Nephron (organoid): ENCODE data around the gene FAM234A.
"Not testable (repeated sequence)": the region's sequence is repeated elsewhere in the genome, so short reads cannot be mapped to it uniquely, and the experiment has no call there.

ENCODE experiments used
- H3K27ac Mint-ChIP-seq, 3 experiments: 2 replicates each; pipeline ENCODE4 v1.8.0; 2020; ENCODE audit warnings: mixed read lengths in 3 of 3, mild to moderate bottlenecking in 2 of 3, moderate library complexity in 1 of 3
- H3K27me3 Mint-ChIP-seq: 2 replicates; pipeline ENCODE4 v1.8.0; 2021; ENCODE audit warnings: low read depth, mild to moderate bottlenecking, moderate library complexity, mixed read lengths
- H3K36me3 Mint-ChIP-seq: 2 replicates; pipeline ENCODE4 v1.8.0; 2020; ENCODE audit warnings: low read depth, mixed read lengths
- H3K4me1 Mint-ChIP-seq: 2 replicates; pipeline ENCODE4 v1.8.0; 2020; ENCODE audit warnings: mixed read lengths
- H3K4me3 Mint-ChIP-seq, 3 experiments: 2 replicates each; pipeline ENCODE4 v1.8.0; 2020; ENCODE audit warnings: mild to moderate bottlenecking in 3 of 3, mixed read lengths in 3 of 3, moderate library complexity in 2 of 3
- H3K9me3 Mint-ChIP-seq: 2 replicates; pipeline ENCODE4 v1.8.0; 2020; ENCODE audit warnings: mixed read lengths
- TF ChIP-seq, protein P1 (sequence below), 3 experiments: fragments of 200-600 bp; sonication (generic); IDR thresholded peaks; one replicate each; pipeline ENCODE4 v1.5.0; 2021; ENCODE audit warnings: antibody characterized with exemption in 3 of 3; ENCODE audit not compliant: unreplicated experiment in 3 of 3

FAM234A gene

GRCh38 chr16:252366-253337 is 18.0 kb downstream of the FAM234A start:
- TF ChIP-seq, protein P1, sequence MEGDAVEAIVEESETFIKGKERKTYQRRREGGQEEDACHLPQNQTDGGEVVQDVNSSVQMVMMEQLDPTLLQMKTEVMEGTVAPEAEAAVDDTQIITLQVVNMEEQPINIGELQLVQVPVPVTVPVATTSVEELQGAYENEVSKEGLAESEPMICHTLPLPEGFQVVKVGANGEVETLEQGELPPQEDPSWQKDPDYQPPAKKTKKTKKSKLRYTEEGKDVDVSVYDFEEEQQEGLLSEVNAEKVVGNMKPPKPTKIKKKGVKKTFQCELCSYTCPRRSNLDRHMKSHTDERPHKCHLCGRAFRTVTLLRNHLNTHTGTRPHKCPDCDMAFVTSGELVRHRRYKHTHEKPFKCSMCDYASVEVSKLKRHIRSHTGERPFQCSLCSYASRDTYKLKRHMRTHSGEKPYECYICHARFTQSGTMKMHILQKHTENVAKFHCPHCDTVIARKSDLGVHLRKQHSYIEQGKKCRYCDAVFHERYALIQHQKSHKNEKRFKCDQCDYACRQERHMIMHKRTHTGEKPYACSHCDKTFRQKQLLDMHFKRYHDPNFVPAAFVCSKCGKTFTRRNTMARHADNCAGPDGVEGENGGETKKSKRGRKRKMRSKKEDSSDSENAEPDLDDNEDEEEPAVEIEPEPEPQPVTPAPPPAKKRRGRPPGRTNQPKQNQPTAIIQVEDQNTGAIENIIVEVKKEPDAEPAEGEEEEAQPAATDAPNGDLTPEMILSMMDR (IDR thresholded peaks at IDR 0.05; ENCODE audit: unreplicated experiment in 3 of 3) = no peak
- no peaks in the 10 kb centered on the region for H3K27me3 Mint-ChIP-seq
- peaks cover 4% of the 10 kb centered on the region for H3K9me3 Mint-ChIP-seq
- H3K4me1 Mint-ChIP-seq = peaks cover 15% of the 10 kb centered on the region
- no peak overlapping the region for H3K4me3 Mint-ChIP-seq
- H3K36me3 Mint-ChIP-seq = peaks cover 53% of the 10 kb centered on the region
- peak overlapping the region; percentile 7 to 70 (median 35) for H3K27ac Mint-ChIP-seq

DNA sequence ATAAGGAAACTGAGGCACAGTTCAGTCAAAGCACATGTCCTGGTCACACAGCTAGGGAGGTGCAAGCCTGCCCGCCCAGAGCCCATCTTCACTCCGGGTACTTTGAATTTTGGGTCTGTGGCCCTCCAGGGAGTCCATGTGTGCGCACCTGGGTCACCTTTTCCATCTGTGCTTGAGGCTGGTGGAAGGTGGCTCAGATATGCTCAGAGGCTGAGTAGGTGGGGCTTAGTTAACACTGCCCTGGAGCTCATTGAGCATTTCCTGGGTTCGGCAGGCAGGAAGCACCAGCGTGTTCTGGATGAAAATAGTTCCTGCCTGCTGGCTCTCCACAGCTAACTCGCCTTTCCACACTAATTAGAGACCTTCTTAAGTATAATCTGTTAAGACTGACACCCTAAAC is 19.2 kb downstream of the FAM234A start:
- Mint-ChIP-seq H3K36me3 (peaks cover 56% of the 10 kb centered on the region), H3K27me3 (no peaks in the 10 kb centered on the region), H3K4me1 (peaks cover 15% of the 10 kb centered on the region), H3K4me3 (no peak overlapping the region), H3K9me3 (peaks cover 4% of the 10 kb centered on the region), H3K27ac (no peak overlapping the region)
- TF ChIP-seq, protein P1 (IDR thresholded peaks at IDR 0.05; ENCODE audit: unreplicated experiment in 3 of 3) = no peak

DNA sequence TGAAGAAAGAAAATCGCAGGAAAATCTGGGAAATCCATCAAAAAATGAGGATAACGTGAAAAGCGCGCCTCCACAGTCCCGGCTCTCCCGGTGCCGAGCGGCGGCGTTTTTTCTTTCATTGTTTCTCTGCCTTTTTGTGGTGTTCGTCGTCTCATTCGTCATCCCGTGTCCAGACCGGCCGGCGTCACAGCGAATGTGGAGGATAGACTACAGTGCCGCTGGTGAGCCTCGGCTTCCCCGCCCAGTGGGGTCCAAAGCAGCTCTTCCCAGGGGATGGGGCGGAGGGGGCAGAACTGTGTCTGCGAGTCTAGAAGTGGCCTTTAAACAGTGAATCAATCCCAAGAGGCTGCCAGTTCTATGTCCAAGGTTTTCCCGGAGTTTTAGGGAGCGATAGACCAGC is 19.8 kb downstream of the FAM234A start:
- Mint-ChIP-seq H3K9me3 (peaks cover 4% of the 10 kb centered on the region), H3K36me3 (peaks cover 62% of the 10 kb centered on the region), H3K27ac (no peak overlapping the region), H3K4me3 (no peak overlapping the region), H3K27me3 (no peaks in the 10 kb centered on the region), H3K4me1 (peaks cover 15% of the 10 kb centered on the region)
- TF ChIP-seq, protein P1 (IDR thresholded peaks at IDR 0.05; ENCODE audit: unreplicated experiment in 3 of 3) = no peak

GRCh38 chr16:255183-255582 is 20.6 kb downstream of the FAM234A start:
- Mint-ChIP-seq H3K27me3 (no peaks in the 10 kb centered on the region), H3K9me3 (peaks cover 4% of the 10 kb centered on the region), H3K4me1 (peaks cover 14% of the 10 kb centered on the region), H3K27ac (no peak overlapping the region), H3K4me3 (no peak overlapping the region), H3K36me3 (peaks cover 61% of the 10 kb centered on the region)
- TF ChIP-seq, protein P1 (IDR thresholded peaks at IDR 0.05; ENCODE audit: unreplicated experiment in 3 of 3) = no peak

- not testable (repeated sequence) for H3K27me3 Mint-ChIP-seq, H3K4me3 Mint-ChIP-seq, H3K27ac Mint-ChIP-seq, H3K9me3 Mint-ChIP-seq, H3K4me1 Mint-ChIP-seq
- H3K36me3 Mint-ChIP-seq = peaks cover 62% of the 10 kb centered on the region
Observed at GRCh38 chr16:258091-258490, 23.5 kb downstream of the FAM234A start.

- Mint-ChIP-seq H3K27me3 (no peaks in the 10 kb centered on the region), H3K4me1 (no peaks in the 10 kb centered on the region), H3K9me3 (peaks cover 4% of the 10 kb centered on the region), H3K36me3 (peaks cover 57% of the 10 kb centered on the region), H3K27ac (no peak overlapping the region), H3K4me3 (no peak overlapping the region)
- TF ChIP-seq, protein P1 (IDR thresholded peaks at IDR 0.05; ENCODE audit: unreplicated experiment in 3 of 3) = no peak
Observed at GRCh38 chr16:259226-259625, 24.6 kb downstream of the FAM234A start.
